WI38 (cell line): ENCODE measurements around the gene LSM6.

Experiments used
- H3K4me3 ChIP-seq: 2 replicates; pipeline ENCODE4 v1.5.1; 2011; ENCODE audit warnings: low read depth, mild to moderate bottlenecking, control low read depth, low read length
- TF ChIP-seq, protein P1 (sequence below): IDR thresholded peaks from 2 replicates; pipeline ENCODE4 v1.5.1; 2012; ENCODE audit warnings: low read depth, mild to moderate bottlenecking, control low read depth, low read length

Gene LSM6

DNA sequence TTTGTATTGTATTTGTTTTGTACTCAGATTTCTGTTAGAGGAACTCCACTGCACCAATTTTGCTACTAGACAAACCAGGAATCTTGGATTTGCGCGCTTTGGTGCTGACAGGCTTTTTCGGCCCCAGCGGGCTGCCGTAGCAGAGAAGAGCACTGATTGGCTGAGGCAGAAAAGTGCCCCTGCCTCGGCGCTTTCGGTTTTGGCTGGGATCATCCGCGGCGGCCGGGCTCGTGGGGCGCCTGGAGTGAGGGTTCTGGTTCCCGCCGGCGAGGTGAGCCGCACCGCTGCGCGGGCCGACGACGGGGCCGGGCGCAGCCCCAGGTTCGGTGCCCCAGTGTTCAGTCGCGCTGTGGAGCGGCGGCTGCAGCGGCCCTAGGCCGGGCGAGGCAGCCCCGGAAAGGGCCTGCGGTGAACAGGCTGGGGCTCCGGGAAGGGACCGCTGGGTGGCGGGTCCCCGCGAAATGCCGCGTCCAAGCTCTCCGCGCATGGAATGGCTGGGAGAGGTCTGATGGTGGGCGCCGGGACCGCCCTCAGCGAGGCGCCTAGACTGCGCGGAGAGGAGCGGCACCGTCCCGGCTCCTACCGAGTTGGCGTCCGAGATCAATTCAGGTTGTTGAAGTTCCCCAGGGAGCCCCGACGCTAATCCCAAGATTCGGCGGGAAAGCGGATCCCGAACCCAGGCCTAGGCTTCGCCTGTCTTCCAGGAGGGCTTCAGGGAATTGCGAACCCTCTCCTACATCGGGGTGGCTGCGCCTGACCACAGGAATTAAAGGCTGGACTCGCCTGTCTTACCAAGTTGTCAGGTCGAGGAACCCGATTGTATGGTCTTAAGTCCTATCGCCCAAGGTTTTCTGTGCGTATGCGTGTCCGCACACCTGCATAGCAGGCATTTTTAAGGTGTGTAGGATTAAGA lies at the start of gene LSM6:
Gene LSM6, plus strand, starts transcription at position 178 of the 913 bp plus-strand sequence. CDS start 7,204 bp downstream, outside the sequence.
- TF ChIP-seq, protein P1, sequence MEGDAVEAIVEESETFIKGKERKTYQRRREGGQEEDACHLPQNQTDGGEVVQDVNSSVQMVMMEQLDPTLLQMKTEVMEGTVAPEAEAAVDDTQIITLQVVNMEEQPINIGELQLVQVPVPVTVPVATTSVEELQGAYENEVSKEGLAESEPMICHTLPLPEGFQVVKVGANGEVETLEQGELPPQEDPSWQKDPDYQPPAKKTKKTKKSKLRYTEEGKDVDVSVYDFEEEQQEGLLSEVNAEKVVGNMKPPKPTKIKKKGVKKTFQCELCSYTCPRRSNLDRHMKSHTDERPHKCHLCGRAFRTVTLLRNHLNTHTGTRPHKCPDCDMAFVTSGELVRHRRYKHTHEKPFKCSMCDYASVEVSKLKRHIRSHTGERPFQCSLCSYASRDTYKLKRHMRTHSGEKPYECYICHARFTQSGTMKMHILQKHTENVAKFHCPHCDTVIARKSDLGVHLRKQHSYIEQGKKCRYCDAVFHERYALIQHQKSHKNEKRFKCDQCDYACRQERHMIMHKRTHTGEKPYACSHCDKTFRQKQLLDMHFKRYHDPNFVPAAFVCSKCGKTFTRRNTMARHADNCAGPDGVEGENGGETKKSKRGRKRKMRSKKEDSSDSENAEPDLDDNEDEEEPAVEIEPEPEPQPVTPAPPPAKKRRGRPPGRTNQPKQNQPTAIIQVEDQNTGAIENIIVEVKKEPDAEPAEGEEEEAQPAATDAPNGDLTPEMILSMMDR = no peak
- H3K4me3 ChIP-seq = peak within 1 kb of the TSS; percentile 91

DNA sequence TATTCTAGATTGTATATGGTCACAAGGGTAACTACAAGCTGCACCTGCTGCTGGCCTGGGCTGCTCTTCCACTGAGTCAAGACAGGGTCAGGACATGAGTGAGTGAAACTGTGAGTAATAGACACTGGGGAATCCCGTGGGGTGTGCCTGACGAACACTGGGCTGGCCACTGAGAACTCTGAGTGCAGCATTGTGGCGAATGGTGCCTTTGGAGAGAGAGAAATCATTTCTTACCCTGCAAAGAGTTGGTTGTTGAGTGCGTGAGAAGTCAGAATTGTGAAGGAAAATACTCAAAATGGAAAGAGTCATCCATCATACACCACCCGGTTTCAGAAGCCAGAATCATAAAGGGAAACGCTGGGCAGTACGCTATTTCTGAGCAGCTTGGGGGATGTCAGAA lies 43.1 kb upstream of the LSM6 start:
- TF ChIP-seq, protein P1 = no peak
- no peak overlapping the region for H3K4me3 ChIP-seq

DNA sequence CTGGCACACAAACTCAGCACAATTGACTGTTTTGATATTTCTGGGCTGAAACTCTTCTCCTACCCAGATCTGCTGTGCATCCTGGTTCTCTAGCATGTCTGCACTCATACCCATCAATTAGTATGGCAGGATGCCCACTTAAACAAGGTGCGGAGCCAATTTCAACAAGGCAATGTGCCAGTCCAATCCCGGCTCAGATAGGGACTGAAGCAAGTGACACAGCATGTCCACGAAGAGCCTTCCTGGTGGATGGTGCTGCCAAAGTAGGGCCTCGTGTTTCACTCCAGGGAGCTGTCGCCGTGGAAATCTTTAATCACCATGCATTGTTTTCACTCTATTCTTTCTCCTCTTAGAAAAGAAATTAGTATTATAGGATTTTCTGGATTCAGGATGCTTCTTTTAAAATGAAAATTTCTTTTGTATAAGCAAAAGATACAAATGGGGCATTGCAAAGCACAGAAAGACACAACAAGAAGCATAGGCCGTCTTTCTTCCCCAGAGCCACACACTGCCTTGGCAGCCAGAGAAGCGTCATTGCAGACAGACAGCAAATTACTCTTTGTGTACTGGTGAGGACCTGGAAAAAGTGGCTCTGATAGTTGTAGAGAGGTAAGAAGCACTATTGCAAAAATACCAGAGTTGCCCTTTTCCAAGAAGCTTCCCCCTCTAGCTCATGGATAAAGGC lies 40.6 kb upstream of the LSM6 start:
- no peak overlapping the region for H3K4me3 ChIP-seq
- TF ChIP-seq, protein P1 = no peak

DNA sequence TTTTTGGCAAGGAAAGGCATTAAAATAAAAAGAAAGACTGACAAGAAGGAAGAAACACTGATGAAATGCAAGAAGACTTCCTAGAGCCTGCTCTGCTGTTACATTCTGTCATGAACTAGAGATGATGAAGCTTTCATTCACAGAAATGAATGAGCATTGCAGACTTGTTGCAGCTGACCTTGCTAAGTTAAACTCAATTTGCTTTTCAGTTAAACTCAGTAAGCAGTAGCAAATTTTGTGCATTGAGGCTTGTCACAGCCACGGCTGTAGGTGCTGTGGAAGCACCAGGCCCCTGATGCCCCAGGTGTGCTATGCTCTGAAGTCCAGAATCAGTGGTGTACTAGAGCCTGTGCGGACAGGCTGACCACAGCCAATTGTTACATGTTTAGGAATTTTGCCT lies 39.6 kb upstream of the LSM6 start:
- TF ChIP-seq, protein P1 = no peak
- no peak overlapping the region for H3K4me3 ChIP-seq

DNA sequence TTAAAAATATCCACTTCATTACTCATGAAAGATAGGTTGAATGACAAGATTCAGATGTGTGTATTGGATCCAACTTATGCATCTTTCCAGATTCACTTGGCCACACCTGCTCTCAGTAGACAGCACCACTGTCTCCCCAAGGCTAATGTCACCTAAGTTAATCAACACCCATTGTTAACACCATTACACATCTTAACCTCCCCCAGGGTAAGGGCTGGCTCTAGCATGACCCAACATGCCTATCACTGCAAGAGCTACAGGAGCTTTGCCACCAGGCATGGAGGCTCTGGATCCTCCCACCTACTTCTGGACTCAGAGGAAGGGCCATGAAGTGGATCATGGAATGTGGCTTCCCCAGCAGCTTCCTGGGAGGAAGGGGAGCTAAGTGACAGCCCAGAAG lies 32.8 kb upstream of the LSM6 start:
- TF ChIP-seq, protein P1 = no peak
- no peak overlapping the region for H3K4me3 ChIP-seq

DNA sequence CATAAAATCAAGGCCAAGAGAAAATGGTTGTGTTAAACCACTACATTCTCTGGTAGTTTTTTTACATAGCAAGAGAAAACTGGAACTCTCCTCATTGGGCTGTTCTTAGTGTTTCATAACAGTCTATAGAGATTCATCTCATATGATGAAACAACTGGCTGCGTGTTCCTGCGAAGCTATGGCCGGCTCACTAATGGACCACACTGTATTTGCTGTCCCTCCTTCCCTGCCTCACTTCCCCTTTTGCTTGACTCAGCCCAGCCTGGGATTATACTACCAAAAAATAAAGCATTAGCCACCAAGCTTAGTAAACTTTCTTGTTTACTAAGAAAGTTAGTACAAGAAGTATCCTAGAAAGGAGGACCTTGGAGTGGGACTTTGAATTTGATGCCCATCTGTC lies 31.6 kb upstream of the LSM6 start:
- TF ChIP-seq, protein P1 = no peak

DNA sequence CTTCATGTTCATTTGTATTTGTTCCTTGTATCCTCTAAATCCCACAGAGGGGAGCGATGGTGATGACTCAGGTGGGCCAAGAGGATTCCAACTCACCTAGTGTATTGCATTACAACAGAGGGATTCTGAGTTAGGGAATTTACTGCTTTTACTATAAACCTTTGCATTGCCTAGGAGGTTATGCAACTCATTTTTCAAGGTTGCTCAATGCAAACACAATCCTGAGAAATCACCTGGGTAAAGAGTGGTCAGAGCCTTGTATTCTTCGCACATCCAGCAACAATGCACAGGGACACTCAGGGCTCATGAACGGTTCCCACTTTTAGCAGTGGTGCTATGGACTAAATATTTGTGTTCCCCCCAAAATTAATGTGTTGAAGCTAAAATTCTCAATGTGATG lies 28.6 kb upstream of the LSM6 start:
- H3K4me3 ChIP-seq = no peak overlapping the region
- TF ChIP-seq, protein P1 = no peak

More for the DNA sequence above, 31.6 kb upstream of the LSM6 start:
- H3K4me3 ChIP-seq = no peak overlapping the region
